Lower lobe of right lung (tissue), 2 donors: ENCODE measurements around the gene NYAP1. TPM values are rescaled to one million over a fixed set of nuclear protein-coding genes. Genes with fewer than 3 reads are reported as not detected.
"Not testable (repeated sequence)": the region's sequence is repeated elsewhere in the genome, so short reads cannot be mapped to it uniquely, and the experiment has no call there.

ENCODE experiments used
- ATAC-seq, 2 donors: fragments of 200-7000 bp; cut with Tn5 transposase; one replicate each; pipeline ENCODE4 v1.9.1; 2020 to 2022; ENCODE audit warnings: mild to moderate bottlenecking in 2 of 2, moderate library complexity in 2 of 2
- DNase-seq: peaks from one replicate; pipeline ENCODE4 v3.0.0-alpha.2; 2020
- H3K27ac ChIP-seq: fragments of 200-600 bp; one replicate; pipeline ENCODE4 v1.8.0; 2022
- H3K27me3 ChIP-seq: fragments of 200-600 bp; one replicate; pipeline ENCODE4 v1.8.0; 2022; ENCODE audit warnings: low read depth
- H3K36me3 ChIP-seq: fragments of 200-600 bp; one replicate; pipeline ENCODE4 v1.8.0; 2022; ENCODE audit warnings: mild to moderate bottlenecking
- H3K4me1 ChIP-seq: fragments of 200-600 bp; one replicate; pipeline ENCODE4 v1.8.0; 2022
- H3K4me3 ChIP-seq: fragments of 200-600 bp; one replicate; pipeline ENCODE4 v1.8.0; 2022; ENCODE audit warnings: mild to moderate bottlenecking
- H3K9me3 ChIP-seq: fragments of 200-600 bp; one replicate; pipeline ENCODE4 v1.8.0; 2022
- intact Hi-C: fragments of 100-400 bp; cut with DNase I; formaldehyde crosslinking; loops from one replicate; pipeline ENCODE4 v1.11.0; 2022
- total RNA-seq: library from RNA; stranded (reverse); fragmentation: NEBNext Ultra II Directional; extraction: Animal tissue kit (Norgen Biotek cat#: 25700); gene quantifications from one replicate; pipeline ENCODE4 v1.2.1, GENCODE V29; 2021
- TF ChIP-seq, protein P1 (sequence below): fragments of 200-600 bp; IDR thresholded peaks from one replicate; pipeline ENCODE4 v1.8.0; 2022; ENCODE audit warnings: antibody characterized with exemption, mild to moderate bottlenecking
- donor health status: DM: no; HTN: yes; CAD: no; lungs with severe emphysema.

The NYAP1 gene
- total RNA-seq, 1 donor from 2014 or later: 1.1 TPM

DNA sequence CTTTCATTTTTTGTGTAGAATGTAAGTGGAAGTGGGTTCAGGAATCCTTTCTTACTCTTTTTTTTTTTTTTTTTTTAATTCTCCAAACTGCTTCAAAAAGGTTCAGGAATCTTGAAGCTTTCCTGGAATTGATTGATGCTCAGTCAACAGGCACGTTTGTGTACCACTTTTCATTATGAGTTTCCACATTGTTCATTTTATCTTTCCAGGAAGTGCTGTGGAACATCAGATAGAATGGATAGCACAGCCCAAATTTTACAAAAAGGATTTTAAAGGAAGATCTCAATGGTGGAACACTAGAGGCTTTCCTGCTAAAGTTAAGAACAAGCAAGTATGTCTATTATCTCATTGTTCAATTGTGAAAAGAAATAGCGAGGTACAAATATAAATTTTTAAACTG, 45.6 kb upstream of the NYAP1 start:
- H3K9me3 ChIP-seq: no peaks in the 10 kb centered on the region
- no peak overlapping the region for H3K27ac ChIP-seq
- no peak overlapping the region for H3K4me3 ChIP-seq
- no peaks in the 10 kb centered on the region for H3K27me3 ChIP-seq
- TF ChIP-seq, protein P1, sequence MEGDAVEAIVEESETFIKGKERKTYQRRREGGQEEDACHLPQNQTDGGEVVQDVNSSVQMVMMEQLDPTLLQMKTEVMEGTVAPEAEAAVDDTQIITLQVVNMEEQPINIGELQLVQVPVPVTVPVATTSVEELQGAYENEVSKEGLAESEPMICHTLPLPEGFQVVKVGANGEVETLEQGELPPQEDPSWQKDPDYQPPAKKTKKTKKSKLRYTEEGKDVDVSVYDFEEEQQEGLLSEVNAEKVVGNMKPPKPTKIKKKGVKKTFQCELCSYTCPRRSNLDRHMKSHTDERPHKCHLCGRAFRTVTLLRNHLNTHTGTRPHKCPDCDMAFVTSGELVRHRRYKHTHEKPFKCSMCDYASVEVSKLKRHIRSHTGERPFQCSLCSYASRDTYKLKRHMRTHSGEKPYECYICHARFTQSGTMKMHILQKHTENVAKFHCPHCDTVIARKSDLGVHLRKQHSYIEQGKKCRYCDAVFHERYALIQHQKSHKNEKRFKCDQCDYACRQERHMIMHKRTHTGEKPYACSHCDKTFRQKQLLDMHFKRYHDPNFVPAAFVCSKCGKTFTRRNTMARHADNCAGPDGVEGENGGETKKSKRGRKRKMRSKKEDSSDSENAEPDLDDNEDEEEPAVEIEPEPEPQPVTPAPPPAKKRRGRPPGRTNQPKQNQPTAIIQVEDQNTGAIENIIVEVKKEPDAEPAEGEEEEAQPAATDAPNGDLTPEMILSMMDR: no peak
- DNase-seq: no peak
- no peak for ATAC-seq
- H3K4me1 ChIP-seq: peaks cover 19% of the 10 kb centered on the region
- intact Hi-C loops: no loop called here
- H3K36me3 ChIP-seq: peaks cover 19% of the 10 kb centered on the region

- ATAC-seq, H3K4me3 ChIP-seq, intact Hi-C loops, H3K27me3 ChIP-seq, H3K9me3 ChIP-seq, H3K27ac ChIP-seq: not testable (repeated sequence)
- H3K36me3 ChIP-seq: peaks cover 13% of the 10 kb centered on the region
- peak; percentile 10 for DNase-seq
- H3K4me1 ChIP-seq: peaks cover 14% of the 10 kb centered on the region
These were observed 45.0 kb upstream of the NYAP1 start for GRCh38 chr7:100438731-100439130.

- H3K27me3 ChIP-seq, intact Hi-C loops, H3K4me3 ChIP-seq, ATAC-seq, H3K9me3 ChIP-seq, H3K27ac ChIP-seq, H3K36me3 ChIP-seq: not testable (repeated sequence)
- peak; percentile 6 for DNase-seq
- H3K4me1 ChIP-seq: peaks cover 14% of the 10 kb centered on the region
These were observed 44.5 kb upstream of the NYAP1 start for GRCh38 chr7:100439244-100439643.

DNA sequence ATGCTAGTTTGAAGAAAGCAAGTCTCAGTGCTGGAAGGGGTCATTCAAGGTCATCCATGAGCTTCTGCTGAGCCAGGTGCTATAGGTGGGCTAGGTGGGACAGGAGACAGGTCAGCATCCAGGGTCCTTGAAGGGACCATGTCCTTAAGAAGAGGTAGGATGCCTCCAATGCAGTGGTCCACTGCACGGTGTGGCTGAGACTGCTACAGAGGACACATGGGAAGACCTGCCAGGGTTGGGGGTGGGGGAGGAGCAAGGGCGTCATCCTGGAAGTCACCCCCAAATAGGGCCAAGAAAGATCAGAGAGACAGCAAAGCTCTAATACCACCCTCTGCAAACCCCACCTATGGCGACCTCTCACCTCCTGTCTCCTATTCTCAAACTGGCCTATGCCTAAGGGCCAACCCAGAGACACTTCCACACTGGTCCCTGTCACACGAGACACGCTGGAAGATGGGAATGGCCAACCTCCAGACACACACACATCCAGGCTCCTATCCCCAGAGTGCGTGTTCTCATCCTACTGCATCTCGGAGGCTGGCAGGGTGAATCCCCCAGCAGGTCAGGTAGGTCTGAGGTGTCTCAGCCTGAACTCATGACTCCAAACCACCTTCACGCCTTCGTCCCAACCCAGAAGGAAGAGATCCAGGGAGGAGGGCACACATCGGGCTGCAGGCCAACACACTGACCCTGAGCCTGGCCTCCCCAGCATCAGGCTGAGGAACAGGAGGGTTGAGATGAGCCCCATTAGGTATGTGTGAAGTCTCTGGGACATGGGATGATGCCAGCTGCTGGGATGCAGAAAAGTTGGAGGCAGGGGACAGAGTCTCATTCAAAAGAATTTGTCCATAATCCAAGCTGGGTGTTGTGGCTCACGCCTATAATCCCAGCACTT, 41.8 kb upstream of the NYAP1 start:
- Histone ChIP-seq H3K9me3 (no peaks in the 10 kb centered on the region), H3K36me3 (no peaks in the 10 kb centered on the region), H3K4me3 (no peak overlapping the region), H3K4me1 (peaks cover 16% of the 10 kb centered on the region), H3K27ac (no peak overlapping the region), H3K27me3 (no peaks in the 10 kb centered on the region)
- TF ChIP-seq, protein P1: no peak
- ATAC-seq (no peak), DNase-seq (peak; percentile 17)
- intact Hi-C loops: no loop called here

- intact Hi-C loops: no loop called here
These were observed 40.5 kb upstream of the NYAP1 start for GRCh38 chr7:100443096-100443840.

More at GRCh38 chr7:100443096-100443840, 40.5 kb upstream of the NYAP1 start:
- no peaks in the 10 kb centered on the region for H3K9me3 ChIP-seq
- no peaks in the 10 kb centered on the region for H3K36me3 ChIP-seq
- H3K4me1 ChIP-seq: peaks cover 16% of the 10 kb centered on the region
- TF ChIP-seq, protein P1: no peak
- no peaks in the 10 kb centered on the region for H3K27me3 ChIP-seq
- ATAC-seq (no peak), DNase-seq (peak; percentile 10)
- peak overlapping the region; percentile 76 for H3K27ac ChIP-seq
- H3K4me3 ChIP-seq: no peak overlapping the region
